Vagina (tissue), 2 donors: ENCODE data around the gene SLC39A11. TPM values are rescaled to one million over a fixed set of nuclear protein-coding genes. Genes with fewer than 3 reads are reported as not detected.

Experiments used
- DNase-seq, 2 donors: peaks; one replicate each; pipeline ENCODE4 v3.0.0-alpha.2; 2017; ENCODE audit errors: extremely low spot score in 2 of 2
- H3K27ac ChIP-seq: fragments of 200-600 bp; sonication (generic); one replicate; pipeline ENCODE4 v1.5.1; 2019
- H3K27me3 ChIP-seq: fragments of 200-600 bp; sonication (generic); one replicate; pipeline ENCODE4 v1.5.1; 2019
- H3K36me3 ChIP-seq, 2 donors: fragments of 200-600 bp; sonication (generic); one replicate each; pipeline ENCODE4 v1.5.1; 2017 to 2019
- H3K4me1 ChIP-seq: fragments of 200-600 bp; sonication (generic); one replicate; pipeline ENCODE4 v1.5.1; 2019
- H3K4me3 ChIP-seq, 2 donors: fragments of 200-600 bp; sonication (generic); 1 replicate in 1 of 2; 2 replicates in 1 of 2; pipeline ENCODE4 v1.5.1; 2016 to 2019
- H3K9me3 ChIP-seq: fragments of 200-600 bp; sonication (generic); one replicate; pipeline ENCODE4 v1.5.1; 2019
- POLR2A ChIP-seq, 2 donors: fragments of 450-650 bp; IDR thresholded peaks; one replicate each; pipeline ENCODE4 v1.6.1; 2017; ENCODE audit warnings: antibody characterized with exemption in 2 of 2, mild to moderate bottlenecking in 2 of 2, moderate library complexity in 2 of 2
- POLR2AphosphoS5 ChIP-seq, 2 donors: sonication (generic); formaldehyde crosslinking; IDR thresholded peaks; one replicate each; pipeline ENCODE4 v1.9.0; 2017; ENCODE audit warnings: antibody characterized with exemption in 2 of 2, mild to moderate bottlenecking in 2 of 2, low read depth in 1 of 2; ENCODE audit not compliant: insufficient read depth in 1 of 2
- intact Hi-C: fragments of 100-400 bp; cut with DNase I; formaldehyde crosslinking; loops from one replicate; pipeline ENCODE4 v1.15.1; 2023
- total RNA-seq: library from RNA; depleted of rRNA; stranded (reverse); fragments of >200 nt; gene quantifications from one replicate; pipeline ENCODE4 v1.2.3, GENCODE V29; 2016
- TF ChIP-seq, protein P1 (sequence below), 3 experiments: fragments of 450-650 bp in 2 of 3; fragments of 200-600 bp in 1 of 3; sonication (generic) in 1 of 3; IDR thresholded peaks; one replicate each; pipeline ENCODE4 v1.5.1; 2017 to 2019; ENCODE audit warnings: antibody characterized with exemption in 3 of 3, mild to moderate bottlenecking in 2 of 3, moderate library complexity in 2 of 3

Gene SLC39A11, protein sequence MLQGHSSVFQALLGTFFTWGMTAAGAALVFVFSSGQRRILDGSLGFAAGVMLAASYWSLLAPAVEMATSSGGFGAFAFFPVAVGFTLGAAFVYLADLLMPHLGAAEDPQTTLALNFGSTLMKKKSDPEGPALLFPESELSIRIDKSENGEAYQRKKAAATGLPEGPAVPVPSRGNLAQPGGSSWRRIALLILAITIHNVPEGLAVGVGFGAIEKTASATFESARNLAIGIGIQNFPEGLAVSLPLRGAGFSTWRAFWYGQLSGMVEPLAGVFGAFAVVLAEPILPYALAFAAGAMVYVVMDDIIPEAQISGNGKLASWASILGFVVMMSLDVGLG
- 22.6 TPM for total RNA-seq

DNA sequence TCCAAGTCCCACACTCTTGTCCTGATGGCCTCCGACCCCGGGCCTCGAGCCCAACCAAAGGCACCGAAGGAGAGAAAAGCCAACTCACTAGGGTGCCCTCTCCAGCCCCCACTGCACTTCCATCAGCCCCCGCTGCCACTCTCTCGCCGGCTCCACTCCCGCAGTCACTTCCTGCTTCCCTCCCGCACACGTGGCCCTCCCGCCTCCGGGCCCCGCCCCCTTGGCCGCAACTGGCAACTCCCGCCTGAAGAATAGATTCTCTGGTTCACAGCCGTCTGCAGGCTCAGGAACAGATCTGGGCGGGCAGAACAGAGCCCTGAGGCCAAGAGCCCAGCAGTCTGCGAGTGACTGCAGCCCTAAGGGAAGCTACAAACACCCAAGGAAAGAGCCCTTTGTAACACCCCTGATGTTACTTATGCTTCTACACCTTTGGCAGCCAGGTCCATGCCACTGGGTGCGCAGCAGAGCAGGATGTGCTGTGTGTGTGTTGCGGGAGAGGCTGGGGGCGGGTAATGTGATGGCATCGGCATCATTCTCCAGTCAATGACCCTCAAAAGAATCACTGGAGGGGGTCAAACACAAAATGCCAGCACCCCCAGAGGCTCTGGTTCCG, at the start of gene SLC39A11:
Gene SLC39A11 (minus strand): TSS at position 166 of the 613 bp plus-strand sequence. CDS start 3,924 bp downstream, outside the sequence.
- H3K27me3 ChIP-seq = no peaks in the 10 kb centered on the region
- intact Hi-C loops = no loop called here
- H3K4me1 ChIP-seq = peaks cover 28% of the 10 kb centered on the region
- TF ChIP-seq POLR2A (IDR thresholded peaks at IDR 0.05) (no peak), POLR2AphosphoS5 (IDR thresholded peaks at IDR 0.05; ENCODE audit: insufficient read depth in 1 of 2, low read depth in 1 of 2) (peak; percentile 78 to 89)
- peak within 1 kb of the TSS; percentile 59 to 65 for H3K4me3 ChIP-seq
- peak within 1 kb of the TSS; percentile 42 for H3K27ac ChIP-seq
- no peaks in the 10 kb centered on the region for H3K9me3 ChIP-seq
- H3K36me3 ChIP-seq = no peaks in the 10 kb centered on the region
- peak in 1 of 2 donors; percentile 92 for DNase-seq

DNA sequence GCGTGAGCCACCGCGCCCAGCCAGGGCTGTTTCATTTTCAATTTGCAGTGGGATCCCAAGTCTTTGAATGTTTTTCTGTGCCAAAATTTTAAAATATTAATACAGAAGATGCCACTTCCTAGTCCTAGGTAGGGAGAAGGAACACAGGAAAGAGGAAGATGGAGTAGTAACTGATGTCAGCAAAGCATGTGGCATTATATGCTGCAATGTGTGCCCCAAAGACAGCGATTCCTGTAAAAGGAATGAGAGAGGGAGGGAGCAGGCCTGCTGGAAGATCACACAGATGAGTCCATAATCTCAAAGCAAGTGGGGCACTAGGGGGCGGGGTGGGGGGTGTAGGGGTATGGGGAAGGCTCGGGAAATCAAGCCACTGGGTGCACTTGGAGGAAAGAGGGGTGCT, 48.9 kb upstream of the SLC39A11 start:
- Histone ChIP-seq H3K9me3 (no peaks in the 10 kb centered on the region), H3K4me3 (no peak overlapping the region), H3K27ac (no peak overlapping the region), H3K27me3 (no peaks in the 10 kb centered on the region), H3K36me3 (no peaks in the 10 kb centered on the region), H3K4me1 (no peaks in the 10 kb centered on the region)
- TF ChIP-seq POLR2A (IDR thresholded peaks at IDR 0.05) (no peak), POLR2AphosphoS5 (IDR thresholded peaks at IDR 0.05; ENCODE audit: insufficient read depth in 1 of 2, low read depth in 1 of 2) (no peak)
- TF ChIP-seq, protein P1, sequence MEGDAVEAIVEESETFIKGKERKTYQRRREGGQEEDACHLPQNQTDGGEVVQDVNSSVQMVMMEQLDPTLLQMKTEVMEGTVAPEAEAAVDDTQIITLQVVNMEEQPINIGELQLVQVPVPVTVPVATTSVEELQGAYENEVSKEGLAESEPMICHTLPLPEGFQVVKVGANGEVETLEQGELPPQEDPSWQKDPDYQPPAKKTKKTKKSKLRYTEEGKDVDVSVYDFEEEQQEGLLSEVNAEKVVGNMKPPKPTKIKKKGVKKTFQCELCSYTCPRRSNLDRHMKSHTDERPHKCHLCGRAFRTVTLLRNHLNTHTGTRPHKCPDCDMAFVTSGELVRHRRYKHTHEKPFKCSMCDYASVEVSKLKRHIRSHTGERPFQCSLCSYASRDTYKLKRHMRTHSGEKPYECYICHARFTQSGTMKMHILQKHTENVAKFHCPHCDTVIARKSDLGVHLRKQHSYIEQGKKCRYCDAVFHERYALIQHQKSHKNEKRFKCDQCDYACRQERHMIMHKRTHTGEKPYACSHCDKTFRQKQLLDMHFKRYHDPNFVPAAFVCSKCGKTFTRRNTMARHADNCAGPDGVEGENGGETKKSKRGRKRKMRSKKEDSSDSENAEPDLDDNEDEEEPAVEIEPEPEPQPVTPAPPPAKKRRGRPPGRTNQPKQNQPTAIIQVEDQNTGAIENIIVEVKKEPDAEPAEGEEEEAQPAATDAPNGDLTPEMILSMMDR (IDR thresholded peaks at IDR 0.05) = no peak
- DNase-seq = no peak
- intact Hi-C loops = no loop called here

DNA sequence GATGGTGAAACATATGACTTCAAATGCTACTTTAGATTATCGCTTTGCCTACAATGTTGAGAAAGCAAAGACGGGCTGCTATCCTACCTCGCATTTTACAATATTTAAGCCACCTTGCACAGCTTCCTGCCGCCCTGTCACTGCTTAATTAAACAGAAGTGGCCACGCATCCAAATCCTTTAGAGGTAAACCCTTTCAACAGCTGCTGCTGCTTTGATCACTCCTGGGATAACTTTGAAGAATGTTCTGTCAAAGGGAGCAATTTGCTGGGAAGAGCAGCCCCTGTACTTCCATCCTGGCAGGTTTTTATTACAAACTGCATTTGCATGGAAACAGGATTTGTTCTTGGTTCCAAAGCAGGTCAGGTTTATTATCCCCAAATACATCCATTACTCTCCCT, 48.1 kb upstream of the SLC39A11 start:
- no peak for TF ChIP-seq POLR2A (IDR thresholded peaks at IDR 0.05)
- TF ChIP-seq, protein P1 (IDR thresholded peaks at IDR 0.05) = no peak
- no peak for TF ChIP-seq POLR2AphosphoS5 (IDR thresholded peaks at IDR 0.05; ENCODE audit: insufficient read depth in 1 of 2, low read depth in 1 of 2)
- Histone ChIP-seq H3K4me3 (no peak overlapping the region), H3K9me3 (no peaks in the 10 kb centered on the region), H3K27me3 (no peaks in the 10 kb centered on the region), H3K27ac (no peak overlapping the region), H3K4me1 (no peaks in the 10 kb centered on the region), H3K36me3 (no peaks in the 10 kb centered on the region)
- DNase-seq = no peak
- intact Hi-C loops = no loop called here

DNA sequence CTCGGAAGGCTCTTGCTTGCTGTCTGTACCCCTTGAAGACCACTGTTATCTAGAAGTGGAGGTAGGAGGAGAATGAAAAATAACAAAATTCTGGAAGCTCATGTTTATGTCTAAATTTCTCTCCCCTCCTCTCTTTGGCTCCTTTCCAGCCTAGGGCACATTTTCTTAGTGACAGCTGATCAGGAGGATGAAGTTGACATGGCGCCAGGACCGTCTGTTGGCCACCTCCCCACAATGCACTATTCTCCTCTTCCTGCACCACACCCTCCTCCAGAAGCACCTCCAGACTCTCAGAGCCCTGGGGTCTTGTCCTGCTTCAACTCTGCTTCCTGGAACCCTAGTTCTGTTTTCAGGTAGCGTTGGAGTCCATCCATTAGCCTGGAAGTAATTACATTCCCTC, 46.8 kb upstream of the SLC39A11 start:
- Histone ChIP-seq H3K27ac (no peak overlapping the region), H3K4me1 (no peaks in the 10 kb centered on the region), H3K36me3 (no peaks in the 10 kb centered on the region), H3K9me3 (no peaks in the 10 kb centered on the region), H3K27me3 (no peaks in the 10 kb centered on the region), H3K4me3 (no peak overlapping the region)
- intact Hi-C loops = no loop called here
- DNase-seq = no peak
- TF ChIP-seq POLR2A (IDR thresholded peaks at IDR 0.05) (no peak), POLR2AphosphoS5 (IDR thresholded peaks at IDR 0.05; ENCODE audit: insufficient read depth in 1 of 2, low read depth in 1 of 2) (no peak)
- TF ChIP-seq, protein P1 (IDR thresholded peaks at IDR 0.05) = no peak

DNA sequence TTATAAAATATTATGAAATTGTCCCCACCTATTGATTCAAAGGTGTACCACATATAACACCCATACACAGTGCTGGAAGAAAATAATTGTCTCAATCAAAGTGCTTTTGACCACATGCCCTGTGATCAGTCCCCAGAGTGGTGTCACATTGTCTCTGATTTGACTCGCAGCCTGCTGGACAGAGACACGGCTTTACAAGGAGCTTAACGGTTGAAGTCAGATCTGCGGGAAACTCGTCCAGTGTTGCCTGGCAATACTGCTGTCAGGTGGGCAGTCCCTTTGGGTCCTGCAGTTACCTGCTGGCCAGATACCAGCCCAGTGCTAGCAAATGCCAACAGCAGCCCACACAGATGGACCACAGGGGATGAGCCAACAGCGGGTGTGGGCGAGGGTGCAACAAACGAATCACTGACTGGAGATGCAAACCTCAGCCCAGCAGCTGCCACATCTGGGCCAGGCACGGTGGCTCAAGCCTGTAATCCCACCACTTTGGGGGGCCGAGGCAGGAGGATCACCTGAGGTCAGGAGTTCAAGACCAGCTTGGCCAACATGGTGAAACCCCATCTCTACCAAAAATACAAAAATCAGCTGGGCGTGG, 46.2 kb upstream of the SLC39A11 start:
- no peaks in the 10 kb centered on the region for H3K36me3 ChIP-seq
- H3K4me3 ChIP-seq = no peak overlapping the region
- H3K9me3 ChIP-seq = no peaks in the 10 kb centered on the region
- no peaks in the 10 kb centered on the region for H3K4me1 ChIP-seq
- no peak overlapping the region for H3K27ac ChIP-seq
- H3K27me3 ChIP-seq = no peaks in the 10 kb centered on the region
- DNase-seq = no peak
- intact Hi-C loops = no loop called here
- no peak for TF ChIP-seq POLR2AphosphoS5 (IDR thresholded peaks at IDR 0.05; ENCODE audit: insufficient read depth in 1 of 2, low read depth in 1 of 2)
- TF ChIP-seq, protein P1 (IDR thresholded peaks at IDR 0.05) = no peak
- no peak for TF ChIP-seq POLR2A (IDR thresholded peaks at IDR 0.05)
